Prostate gland (tissue), 2 donors: ENCODE results near the gene DISP3.

Source experiments
- CTCF ChIP-seq, 4 experiments: fragments of 200-600 bp in 2 of 4; fragments of 450-650 bp in 2 of 4; sonication (generic) in 2 of 4; IDR thresholded peaks; 1 replicate in 3 of 4; 2 replicates in 1 of 4; pipeline ENCODE4 v1.5.1; 2016 to 2019; ENCODE audit warnings: antibody characterized with exemption in 4 of 4, mild to moderate bottlenecking in 2 of 4, moderate library complexity in 2 of 4
- POLR2A ChIP-seq: fragments of 450-650 bp; IDR thresholded peaks from one replicate; pipeline ENCODE4 v1.6.1; 2016; ENCODE audit warnings: antibody characterized with exemption, mild to moderate bottlenecking
- POLR2AphosphoS5 ChIP-seq: sonication (generic); formaldehyde crosslinking; IDR thresholded peaks from one replicate; pipeline ENCODE4 v1.6.1; 2017; ENCODE audit warnings: antibody characterized with exemption

- TF ChIP-seq POLR2A (no peak), CTCF (IDR thresholded peaks at IDR 0.05) (no peak), POLR2AphosphoS5 (no peak)
These were observed 34.7 kb downstream of the DISP3 start for GRCh38 chr1:11513681-11514080.
